Fibroblast of skin of abdomen (primary cell): ENCODE data around the gene SEMA4D.

Experiments used
- DNase-seq: peaks from one replicate; pipeline ENCODE4 v3.0.0-alpha.2; 2013

The SEMA4D gene

DNA sequence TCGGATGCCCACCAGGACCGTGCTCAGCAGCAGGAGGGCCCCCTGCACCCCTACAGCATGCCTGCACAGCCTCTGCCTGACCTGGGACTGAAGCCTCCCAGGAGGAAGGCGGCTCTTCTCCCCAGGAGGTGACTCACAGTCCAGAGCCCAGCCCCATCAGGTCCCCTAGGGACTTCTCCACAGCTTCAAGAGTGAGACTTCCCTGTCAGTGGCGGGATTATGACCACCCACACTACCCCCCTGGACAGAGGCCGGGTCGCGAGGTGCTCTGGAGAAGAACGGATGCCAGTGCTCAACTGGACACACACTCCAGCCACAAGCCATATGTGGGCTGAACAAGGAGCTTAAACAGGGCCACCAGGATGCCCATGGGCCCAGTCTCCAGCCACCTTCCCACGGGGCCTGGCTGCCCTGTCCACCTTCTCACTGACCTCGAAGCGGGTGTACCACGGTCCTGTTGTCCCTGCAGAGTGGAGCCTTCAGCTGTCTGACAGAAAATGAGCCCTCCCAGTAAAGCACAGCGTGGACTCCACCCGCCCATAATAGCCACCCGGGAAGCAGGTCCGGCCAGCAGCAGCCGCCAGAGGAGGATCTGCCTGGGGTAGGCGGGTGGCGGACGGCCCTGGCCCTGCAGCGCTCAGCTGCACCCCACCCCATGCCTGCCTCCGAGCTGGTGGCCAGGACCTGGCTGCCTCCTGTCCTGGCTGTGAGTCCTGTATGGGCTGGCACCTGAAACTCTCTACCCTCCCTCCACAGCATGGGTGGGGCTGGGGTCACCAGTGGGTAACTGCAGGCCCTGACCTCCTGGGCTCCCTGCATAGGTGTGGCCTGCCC is 54.7 kb downstream of the SEMA4D start:
- peak; percentile 53 for DNase-seq

DNA sequence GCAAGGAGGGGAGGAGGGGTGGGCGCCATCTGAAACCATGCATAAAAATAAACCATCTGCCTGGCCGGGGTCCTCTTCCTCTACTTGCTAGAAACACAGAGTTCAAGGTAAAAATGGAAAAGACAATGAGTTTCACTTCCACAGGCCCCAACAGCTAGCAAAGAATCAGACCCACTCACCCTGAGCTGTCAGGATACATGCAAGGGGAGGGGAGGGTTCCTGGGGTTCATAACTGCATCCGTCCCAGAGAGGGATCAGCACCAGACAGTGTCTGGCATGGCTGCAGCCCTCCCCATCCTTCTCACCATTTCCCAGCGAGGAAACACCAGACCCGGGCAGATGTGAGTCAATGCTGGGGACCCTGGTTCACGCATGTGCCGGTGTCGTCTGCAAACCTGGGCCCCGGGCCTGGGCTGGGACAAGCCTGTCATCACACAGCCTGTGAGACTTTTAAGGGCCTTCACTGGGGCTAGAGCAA is 55.4 kb downstream of the SEMA4D start:
- no peak for DNase-seq

DNA sequence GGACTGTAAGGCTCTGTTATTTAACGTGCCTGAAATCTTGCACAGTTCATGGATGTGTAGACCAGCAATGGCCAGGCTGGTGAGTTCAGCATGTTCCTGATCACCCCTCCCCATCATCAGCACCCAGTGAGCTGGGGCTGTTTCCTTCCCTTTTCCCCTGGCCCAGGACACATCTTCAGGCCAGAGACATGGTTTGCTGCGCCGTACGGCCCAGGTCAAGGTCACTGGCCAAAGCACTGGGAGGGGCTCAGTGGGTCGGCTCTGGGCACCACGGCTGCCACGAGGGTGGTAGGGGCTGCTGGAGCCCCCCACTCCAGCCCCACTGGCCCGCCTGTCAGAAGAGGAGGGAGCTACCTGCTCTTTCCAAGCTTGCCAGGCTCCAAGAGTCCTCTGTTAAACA is 55.9 kb downstream of the SEMA4D start:
- DNase-seq, result no peak

- DNase-seq, result no peak
Measured at GRCh38 chr9:89441655-89441970, 56.3 kb downstream of the SEMA4D start.

GRCh38 chr9:89440951-89441654 is 56.8 kb downstream of the SEMA4D start:
- no peak for DNase-seq

DNA sequence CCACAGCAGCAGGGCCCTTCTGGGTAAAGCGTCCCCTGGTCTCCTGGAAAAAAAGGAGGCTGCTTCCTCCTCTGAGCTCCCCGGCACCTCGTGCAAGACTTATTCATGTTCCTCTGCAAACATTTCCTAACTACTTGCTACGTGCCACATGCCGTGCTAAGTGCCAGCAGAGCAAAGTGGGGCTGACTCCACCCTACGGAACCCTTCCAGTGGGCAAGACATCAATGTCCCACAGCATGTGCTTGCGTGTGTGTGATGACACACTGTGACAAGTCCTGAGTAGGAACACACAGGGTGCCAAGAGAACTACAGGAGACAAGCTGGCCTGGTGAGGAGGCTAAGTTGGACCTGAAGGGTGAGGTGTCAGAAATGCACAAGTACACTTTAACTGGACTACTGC is 57.4 kb downstream of the SEMA4D start:
- DNase-seq, result no peak

GRCh38 chr9:89440046-89440445 is 57.9 kb downstream of the SEMA4D start:
- DNase-seq, result no peak

GRCh38 chr9:89439571-89439970 is 58.3 kb downstream of the SEMA4D start:
- DNase-seq, result no peak

- no peak for DNase-seq
Measured at GRCh38 chr9:89438194-89438593, 59.7 kb downstream of the SEMA4D start.

GRCh38 chr9:89437772-89438171 is 60.1 kb downstream of the SEMA4D start:
- DNase-seq, result no peak

GRCh38 chr9:89436963-89437625 is 60.8 kb downstream of the SEMA4D start:
- no peak for DNase-seq

GRCh38 chr9:89436326-89436725 is 61.6 kb downstream of the SEMA4D start:
- no peak for DNase-seq

GRCh38 chr9:89435071-89435823 is 62.7 kb downstream of the SEMA4D start:
- DNase-seq, result no peak

- no peak for DNase-seq
Measured at GRCh38 chr9:89434636-89435035, 63.3 kb downstream of the SEMA4D start.

GRCh38 chr9:89433826-89434225 is 64.1 kb downstream of the SEMA4D start:
- peak; percentile 84 for DNase-seq

DNA sequence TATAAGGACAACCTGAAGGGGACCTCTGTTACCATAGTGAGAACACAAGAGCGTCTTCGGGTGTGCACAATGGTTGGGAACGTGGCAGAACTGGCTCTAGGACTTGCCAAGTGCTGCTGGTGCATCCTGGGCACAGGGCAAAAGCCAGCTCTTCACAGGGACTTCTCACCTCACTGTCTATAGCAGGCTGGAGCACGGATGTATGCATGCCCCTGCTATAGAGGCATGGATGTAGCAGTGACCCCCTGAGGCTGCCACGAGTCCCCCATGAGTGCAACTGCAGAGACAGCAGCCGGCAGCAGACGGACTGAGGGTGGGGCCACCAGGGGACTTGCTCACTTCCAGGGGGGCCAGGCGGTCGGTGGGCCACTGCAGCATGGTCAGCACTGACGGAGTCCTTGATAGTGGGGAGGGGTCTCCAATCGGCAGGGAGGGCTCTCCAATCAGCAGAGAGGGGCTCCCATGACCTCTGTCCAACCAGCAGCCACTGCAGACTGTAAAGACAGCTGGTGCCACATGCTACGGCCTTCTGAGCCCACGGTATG is 64.9 kb downstream of the SEMA4D start:
- no peak for DNase-seq

DNA sequence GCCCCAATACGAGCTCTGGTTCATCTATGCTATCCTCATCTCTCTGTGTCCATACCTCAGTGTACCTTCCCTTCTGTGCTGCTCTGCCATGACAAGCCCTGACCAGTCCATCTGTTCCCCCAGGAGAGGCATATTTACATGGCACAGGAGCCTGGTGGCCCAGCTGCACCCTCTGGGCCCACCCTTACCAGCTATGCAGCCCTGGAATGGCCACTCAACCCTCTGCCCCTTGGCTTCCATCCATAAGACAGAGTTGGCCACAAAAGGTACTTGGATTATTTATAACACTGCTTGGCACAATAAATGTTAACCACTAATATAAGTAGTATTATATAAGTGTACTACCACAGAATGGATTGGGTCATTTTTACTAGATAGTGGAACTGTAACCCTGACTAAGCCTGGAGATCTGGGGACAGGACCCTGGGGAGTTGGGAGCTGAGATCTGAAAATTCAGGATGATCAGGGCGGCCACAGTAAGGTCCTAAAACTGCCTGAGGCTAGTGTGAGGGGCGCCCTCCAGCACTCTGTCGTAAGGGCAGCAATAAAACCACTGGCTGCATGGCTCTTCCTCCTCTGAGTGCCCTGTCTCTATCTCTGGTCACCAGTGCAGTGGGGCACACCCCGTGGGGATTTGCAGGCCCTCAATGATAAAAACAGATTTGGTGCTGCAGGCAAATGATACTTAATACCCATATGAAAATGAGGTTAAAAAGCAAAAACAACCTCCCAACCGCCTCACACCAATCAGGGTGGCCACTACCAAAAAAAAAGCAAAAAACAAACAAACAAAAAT is 65.8 kb downstream of the SEMA4D start:
- no peak for DNase-seq

DNA sequence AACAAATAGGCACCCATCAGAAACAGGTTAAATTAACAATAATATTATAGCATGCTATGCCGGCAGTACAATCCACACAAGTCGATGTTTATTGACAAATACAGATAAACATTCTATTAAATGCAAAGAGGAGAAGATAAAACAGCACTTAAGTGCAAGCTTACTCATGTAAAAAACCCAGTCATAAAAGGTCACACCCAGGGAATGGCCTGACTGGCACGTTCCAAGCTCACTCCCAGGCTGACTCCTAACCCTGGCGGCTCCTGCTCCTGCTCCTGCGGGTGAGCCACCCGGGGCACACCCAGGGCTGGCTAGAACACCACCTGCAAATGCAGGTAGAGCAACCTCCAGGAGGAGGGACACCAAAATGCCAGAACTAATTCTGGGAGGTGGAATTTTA is 66.9 kb downstream of the SEMA4D start:
- DNase-seq, result no peak

- no peak for DNase-seq
Measured at GRCh38 chr9:89428901-89429890, 68.7 kb downstream of the SEMA4D start.

- DNase-seq, result no peak
Measured at GRCh38 chr9:89428222-89428761, 69.6 kb downstream of the SEMA4D start.
